ENCODE measurements around the gene COG2.

DNA sequence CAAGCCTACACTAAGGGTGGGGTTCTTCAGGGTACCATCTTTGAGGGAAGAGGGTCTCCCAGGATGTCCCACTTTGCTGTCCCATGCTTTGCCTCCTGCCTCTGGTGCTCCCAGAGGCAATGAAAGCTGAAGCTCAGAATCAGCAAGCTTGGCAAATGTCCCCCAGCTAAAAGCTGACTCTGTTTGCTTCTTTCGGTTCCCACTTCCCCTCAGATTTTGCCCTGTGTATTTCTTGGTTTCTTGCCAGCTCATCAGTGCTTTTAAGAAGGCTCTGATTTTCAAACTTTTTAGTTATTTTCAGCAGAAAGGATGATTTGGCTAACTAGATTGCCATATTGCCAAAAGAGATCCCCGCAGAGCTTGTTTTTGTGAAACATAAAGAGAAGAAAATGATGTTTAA, 33.1 kb upstream of the COG2 start:
- TF ChIP-seq CTCF (IDR thresholded peaks at IDR 0.05) (no peak), POLR2AphosphoS5 (IDR thresholded peaks at IDR 0.05; ENCODE audit: insufficient read depth in 1 of 2, low read depth in 1 of 2) (no peak)
